GM19025 (cell line): Measurements from ENCODE around the gene KATNAL1.
"Not testable (repeated sequence)": the region's sequence is repeated elsewhere in the genome, so short reads cannot be mapped to it uniquely, and the experiment has no call there.

Experiments used
- ATAC-seq: cut with Tn5 transposase; IDR thresholded peaks from one replicate; pipeline ENCODE4 v1.9.1; 2021; ENCODE audit warnings: mild to moderate bottlenecking, low read depth, moderate library complexity; ENCODE audit not compliant: unreplicated experiment

The KATNAL1 gene

DNA sequence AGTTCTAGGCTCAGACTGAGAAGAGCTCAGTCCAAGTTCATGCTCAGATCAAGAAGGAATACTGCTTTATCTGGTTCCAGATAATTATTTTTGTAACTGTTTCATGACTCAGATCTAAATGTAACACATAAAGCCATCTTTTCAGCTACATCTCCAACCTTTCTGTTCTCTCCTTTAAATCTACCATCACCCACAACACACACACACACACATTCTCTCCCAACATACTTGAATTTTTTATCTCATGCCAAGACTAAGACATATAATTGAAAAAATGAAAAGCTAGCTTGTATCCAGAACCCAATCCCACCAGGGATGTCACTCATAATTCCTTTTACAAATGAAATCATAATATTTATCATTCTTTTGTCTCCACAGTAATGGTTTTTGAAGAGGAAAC lies 7.6 kb downstream of the KATNAL1 start:
- no peak for ATAC-seq

DNA sequence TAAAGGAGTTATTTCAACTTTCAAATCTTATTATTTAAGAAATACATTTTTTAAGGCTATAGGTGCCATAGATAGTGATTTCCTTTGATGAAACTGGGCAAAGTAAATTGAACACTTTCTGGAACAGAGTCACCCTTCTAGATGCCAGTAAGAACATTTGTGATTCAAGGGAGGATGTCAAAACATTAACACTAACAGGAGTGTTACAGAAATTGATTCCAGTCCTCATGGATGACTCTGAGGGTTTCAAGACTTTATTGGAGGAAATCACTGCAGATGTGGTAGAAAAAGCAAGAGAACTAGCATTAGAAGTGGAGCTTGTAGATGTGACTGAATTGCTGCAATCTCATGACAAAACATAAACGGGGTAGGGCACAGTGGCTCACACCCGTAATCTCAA lies 12.2 kb downstream of the KATNAL1 start:
- ATAC-seq, result no peak

DNA sequence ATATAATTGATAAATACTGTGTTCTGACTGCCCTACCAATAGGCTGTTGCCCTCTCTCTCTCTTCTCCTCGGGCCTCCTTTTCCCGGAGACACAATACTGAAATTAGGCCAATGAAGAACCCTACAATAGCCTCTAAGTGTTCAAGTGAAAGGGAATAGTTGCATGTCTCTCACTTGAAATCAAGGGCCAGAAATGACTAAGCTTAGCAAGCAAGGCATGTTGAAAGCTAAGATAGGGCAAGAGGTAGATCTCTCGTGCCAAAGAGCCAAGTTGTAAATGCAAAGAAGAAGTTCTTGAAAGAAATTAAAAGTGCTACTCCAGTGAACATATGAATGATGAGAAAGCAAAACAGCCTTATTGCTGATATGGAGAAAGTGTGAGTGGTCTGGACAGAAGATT lies 13.3 kb downstream of the KATNAL1 start:
- ATAC-seq, result no peak

DNA sequence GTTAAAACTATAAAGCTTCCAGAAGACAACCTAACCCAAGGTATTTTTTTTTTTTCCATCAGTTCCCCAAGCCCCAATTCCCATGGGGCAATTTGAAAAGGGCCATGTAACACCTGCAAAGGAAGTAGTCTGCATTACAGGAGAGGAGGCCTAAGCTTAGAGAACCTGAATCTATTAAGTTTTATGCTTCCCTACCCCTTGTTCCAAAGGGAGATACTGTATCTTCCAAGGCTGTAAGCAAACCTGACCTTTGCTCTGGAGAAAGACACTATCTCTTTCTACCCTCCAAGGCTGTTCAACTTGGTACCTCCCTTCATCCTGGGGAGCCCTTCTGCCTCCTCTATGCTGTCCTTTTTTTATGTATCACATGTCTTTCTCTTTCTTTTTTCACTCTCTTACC lies 15.0 kb downstream of the KATNAL1 start:
- no peak for ATAC-seq

DNA sequence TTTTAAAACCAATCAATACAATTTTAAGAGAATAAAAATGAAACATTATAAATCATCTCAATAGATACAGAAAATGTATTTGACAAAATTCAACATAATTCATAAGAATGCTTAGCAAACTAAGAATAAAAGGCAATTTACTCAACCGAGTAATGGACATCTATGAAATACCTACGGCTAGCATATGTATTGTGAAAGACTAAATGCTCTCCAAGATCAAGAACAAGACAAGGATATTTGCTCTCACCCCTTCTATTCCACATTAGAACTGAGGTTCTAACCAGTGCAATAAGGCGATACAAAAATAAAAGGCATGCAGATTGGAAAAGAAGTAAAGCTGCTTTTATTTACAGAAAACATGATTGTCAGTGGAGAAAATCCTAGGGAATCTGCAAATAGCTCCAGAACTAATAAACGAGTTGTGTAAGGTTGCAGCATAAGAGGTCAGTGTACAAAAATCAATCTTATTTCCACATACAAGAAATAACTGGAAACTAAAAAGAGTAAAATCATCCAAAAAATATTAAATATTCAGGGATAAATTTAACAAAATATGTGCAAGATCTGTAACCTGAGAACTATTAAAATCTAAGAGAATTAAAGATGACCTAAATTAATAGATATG lies 16.4 kb downstream of the KATNAL1 start:
- no peak for ATAC-seq

DNA sequence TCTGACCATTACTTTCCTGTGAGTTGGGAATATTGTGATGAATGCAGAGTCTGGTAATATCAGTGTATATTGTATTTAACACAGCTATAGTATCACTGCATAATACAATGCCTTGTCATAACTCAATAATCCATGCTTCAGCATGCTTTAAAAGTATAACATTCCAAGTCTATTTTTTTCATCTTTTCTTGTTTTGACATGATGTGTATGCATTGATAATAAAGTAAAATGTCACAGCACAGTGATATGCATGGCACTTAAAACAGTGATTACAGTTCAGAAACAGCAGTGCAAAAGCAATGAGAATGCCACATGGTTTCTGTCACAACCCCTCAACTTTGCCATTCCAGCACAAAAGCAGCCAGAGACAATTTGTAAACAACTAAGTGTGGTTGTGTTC lies 17.8 kb downstream of the KATNAL1 start:
- no peak for ATAC-seq

DNA sequence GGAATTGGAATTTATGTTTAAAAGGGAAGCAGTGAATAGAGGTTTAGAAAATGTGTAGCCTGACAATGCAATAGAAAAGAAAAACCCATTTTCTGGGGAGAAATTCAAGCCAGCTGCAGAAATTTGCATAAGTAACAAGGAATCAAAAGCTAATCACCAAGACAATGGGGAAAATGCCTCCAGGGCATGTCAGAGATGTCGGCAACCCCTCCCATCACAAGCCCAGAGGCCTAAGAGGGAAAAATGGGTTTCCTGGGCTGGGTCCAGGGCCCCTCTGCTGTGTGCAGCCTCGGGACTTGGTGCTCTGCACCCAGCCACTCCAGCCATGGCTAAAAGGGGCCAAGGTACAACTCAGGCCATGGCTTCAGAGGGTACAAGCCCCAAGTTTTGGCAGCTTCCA lies 21.3 kb downstream of the KATNAL1 start:
- not testable (repeated sequence) for ATAC-seq

DNA sequence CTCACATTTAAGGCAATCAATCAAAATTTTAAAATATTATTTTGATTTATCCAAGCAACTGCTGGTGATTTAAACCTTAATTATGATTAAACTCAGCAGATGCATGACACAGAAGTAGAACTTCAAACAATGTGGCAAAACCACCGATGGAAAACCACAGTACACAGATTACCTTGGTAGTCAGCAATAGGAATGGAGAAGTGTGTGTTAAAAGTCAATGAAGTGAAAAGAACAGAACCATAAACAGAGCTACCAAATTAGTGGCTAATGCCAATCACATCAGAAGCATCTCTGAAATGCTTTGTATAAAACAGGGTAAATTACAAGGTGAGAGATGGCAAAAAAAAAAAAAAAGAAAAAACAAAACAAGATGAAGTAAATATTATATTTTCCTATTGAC lies 31.2 kb downstream of the KATNAL1 start:
- no peak for ATAC-seq

DNA sequence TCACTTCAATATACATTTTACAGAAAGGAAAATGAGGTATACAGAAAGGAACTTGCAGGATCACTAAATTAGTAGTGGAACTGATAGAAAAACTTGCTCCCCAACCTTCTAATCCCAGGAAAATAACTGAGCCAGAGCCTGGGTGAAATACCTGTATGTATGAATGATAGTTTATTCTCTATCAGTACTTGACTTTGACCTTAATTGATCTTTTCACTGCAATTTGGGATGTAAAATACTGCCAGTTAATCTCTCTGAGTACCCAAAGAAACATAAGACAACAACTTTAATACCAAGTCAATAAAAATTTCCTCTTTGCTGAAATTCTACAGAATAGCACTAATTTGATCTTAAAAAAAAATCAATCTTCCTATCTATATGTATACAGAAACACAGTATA lies 33.3 kb downstream of the KATNAL1 start:
- ATAC-seq, result no peak

DNA sequence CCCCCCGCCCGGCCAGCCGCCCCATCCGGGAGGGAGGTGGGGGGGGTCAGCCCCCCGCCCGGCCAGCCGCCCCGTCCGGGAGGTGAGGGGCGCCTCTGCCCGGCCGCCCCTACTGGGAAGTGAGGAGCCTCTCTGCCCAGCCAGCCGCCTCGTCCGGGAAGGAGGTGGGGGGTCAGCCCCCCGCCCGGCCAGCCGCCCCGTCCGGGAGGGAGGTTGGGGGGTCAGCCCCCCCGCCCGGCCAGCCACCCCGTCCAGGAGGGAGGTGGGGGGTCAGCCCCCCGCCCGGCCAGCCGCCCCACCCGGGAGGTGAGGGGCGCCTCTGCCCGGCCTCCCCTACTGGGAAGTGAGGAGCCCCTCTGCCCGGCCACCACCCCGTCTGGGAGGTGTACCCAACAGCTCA lies 37.3 kb downstream of the KATNAL1 start:
- not testable (repeated sequence) for ATAC-seq

DNA sequence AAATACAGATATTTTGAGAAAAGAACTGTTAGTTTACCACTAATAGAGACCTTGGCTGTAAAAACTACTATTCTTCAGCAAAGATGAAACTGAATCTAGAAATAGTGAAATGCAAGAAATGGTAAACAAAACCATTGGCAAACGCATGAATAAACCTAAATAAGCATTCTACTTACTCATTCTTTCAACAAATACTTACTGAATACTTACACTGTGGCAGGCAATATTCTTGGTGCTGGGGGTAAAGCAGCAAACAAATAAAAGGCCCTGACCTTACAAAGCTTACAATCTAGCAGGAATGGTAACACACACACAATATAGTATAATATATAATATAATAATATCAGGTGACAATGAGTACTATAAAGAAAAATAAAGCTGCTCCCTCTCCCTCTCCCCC lies 38.7 kb downstream of the KATNAL1 start:
- no peak for ATAC-seq

DNA sequence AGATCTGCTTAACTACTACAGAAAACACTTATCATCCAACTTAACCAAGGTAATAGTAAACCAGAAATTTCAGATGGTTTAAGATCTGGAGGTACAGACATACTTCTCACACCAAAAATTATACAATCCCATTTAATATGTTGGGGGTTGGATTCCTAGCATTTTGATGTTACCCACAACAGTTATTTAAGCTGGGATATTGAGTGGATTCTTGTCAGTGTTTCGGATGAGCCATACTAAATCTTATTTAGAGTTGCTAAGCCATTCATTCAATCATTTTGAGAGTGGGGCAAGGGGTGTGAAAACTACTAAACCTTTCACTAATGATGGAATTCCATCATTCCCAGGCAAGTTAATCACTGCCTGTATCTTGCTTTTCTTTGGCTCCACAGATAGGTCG lies 40.6 kb downstream of the KATNAL1 start:
- no peak for ATAC-seq

DNA sequence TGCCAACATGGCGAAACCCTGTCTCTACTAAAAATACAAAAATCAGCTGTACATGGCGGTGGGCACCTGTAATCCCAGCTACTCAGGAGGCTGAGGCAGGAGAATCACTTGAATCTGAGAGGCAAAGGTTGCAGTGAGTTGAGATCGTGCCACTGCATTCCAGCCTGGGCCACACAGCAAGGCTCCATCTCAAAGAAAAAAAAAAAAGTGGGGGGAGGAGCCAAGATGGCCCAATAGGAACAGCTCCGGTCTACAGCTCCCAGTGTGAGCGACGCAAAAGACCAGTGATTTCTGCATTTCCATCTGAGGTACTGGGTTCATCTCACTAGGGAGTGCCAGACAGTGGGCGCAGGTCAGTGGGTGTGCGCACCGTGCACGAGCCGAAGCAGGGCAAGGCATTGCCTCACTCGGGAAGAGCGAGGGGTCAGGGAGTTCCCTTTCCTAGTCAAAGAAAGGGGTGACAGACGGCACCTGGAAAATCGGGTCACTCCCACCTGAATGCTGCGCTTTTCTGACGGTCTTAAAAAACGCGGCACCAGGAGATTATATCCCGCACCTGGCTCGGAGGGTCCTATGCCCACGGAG lies 48.1 kb downstream of the KATNAL1 start:
- ATAC-seq, result not testable (repeated sequence)

DNA sequence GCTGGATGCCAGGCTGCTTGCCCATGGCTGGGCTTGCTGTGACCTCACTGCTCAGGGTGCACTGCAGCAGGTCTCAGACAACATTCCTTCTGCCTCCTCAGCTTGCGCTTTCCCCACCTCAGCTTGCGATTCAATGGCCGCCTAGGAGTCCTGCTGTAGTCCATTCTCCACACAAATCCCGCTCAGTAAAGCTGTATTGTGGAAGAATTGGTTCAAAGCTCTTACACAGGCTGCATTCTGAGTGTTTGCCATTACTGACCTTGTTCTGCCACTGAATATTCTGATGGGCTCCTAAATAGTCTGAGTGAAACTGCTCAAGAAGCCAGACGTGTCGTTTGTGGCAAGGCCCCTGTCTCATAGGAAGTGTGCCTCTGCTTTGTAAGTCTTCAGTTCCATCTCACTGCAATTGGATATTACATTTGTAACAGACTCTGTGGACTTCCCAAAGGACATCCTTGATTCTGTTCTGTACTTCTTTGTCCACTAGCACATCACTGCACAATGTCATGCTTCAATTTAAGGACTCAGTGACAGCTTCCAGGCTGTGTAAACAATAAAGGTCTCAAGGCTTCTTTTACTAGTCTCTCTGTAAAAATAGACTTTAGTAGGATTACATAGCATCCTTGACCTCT lies 49.8 kb downstream of the KATNAL1 start:
- no peak for ATAC-seq

DNA sequence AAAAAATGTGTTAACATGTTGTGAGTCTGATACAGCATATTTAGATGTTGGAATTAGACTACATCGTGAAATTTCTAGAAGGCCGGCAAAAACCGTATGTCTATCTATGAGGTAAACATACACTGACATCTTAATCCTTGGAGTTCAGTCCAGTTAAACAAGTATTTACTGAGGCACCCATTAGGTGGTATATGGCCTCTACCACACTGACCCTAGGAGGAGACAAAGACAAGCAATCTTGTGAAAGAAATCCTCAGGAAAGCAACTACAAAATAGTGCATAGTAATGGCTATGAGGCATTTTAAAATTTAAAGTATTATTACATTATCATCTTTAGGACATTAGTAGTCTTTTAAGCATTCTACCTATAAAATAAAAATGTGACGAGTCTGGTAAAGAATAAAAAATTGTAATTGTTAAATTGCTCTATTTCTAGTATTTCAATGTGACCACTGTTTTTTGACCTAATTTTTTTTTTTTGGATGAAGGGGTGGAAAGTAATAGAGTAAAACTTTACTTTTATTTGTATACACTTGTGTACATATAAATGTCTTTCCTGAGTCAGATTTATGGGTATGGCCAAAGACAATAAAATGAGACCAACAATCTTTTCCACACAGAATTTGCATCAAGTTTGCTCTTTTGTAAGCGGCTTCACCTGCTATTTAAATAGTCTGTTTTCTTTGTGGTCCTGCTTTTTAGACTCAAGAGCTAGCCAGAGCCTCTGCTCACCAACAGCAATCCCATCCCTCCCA lies 50.5 kb downstream of the KATNAL1 start:
- ATAC-seq, result no peak

DNA sequence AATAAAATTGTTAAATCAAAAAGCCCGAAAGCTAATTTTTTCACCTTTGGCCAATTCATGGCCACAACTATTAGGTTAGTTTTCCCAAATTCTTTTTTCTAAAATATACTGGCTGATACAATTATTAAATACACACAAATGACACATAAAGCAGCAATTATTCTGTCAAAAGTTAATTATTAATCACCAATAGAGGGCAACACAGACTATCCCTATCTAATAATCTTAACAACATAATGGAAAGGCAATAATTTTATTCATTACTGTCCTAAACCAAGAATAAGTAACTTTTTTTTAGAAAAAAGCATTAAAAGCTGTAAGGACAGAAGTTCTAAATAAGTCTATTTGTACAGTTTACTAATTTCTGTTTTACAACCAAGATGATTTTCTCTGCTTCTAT lies 51.7 kb downstream of the KATNAL1 start:
- ATAC-seq, result no peak

DNA sequence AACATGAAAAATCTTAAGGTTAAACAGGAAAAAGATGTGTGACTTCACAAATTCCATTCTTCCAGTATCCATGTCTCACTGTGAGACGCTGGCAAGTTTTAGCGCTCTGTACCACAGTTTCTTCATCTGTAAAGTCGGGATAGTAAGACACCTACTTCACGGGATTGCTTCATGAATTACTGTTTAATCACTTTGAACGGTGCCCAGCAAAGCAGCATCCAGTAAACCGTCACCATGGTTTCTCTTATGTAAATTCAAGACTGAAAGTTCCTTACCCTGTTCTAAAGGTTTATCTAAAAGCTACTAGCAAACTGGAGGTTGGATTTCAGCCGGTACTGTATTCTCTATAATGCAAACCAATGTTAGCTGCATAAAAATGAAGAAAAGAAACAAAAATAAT lies 53.5 kb downstream of the KATNAL1 start:
- no peak for ATAC-seq

DNA sequence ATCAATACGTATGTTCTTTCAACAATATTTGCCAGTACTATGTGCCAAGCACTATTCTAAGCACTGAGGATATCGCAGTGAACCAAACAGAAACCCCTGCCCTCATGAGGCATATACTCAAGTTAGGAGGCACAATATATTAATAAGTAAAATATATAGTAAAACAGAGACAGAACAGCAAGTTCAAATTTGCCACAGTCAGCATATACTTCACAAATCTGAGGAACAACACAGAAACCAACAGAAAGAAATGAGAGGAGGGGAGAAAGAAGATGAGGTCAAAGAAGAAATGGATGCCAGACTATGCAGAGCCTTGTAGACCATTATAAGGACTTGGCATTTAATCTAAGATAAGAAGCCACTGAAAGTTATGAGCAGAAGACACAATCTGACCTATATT lies 59.9 kb downstream of the KATNAL1 start:
- ATAC-seq, result no peak

DNA sequence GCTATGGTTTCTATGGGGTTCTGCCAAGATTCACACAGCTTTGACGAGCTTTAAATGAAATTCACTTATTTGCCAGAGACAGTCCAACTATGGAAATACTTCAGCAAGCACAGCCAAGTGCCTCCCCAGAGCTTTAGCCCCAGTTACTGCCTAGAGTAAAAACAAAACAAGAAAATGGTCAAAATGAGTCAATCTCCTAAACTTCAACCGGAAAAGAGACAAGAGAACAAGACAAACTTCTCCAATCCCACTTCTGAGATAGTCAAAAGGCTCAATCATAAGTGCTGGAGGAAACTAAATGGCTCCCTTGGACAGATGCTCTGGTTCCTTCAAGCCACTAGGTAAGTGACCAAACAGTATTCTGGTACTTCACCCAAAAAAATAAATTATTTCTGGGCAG lies 65.8 kb downstream of the KATNAL1 start:
- ATAC-seq, result peak; percentile 65

DNA sequence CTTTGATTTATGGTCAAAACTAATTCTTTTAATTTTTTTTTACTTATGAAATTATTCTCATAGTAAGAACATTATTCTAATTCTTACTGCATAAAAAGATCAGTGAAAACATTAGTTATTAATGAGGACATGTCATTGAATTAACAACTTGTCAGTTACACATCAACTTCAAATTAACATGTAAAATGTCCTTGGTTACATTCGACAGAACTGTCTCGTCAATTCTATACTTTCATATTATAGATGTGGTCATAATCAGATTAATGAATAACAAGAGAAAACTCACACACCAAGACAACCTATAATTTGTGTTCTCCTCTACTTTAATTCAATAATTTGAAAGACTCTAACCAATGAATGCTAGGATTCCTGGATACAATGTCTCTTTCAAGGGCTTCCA lies 66.7 kb downstream of the KATNAL1 start:
- ATAC-seq, result no peak

DNA sequence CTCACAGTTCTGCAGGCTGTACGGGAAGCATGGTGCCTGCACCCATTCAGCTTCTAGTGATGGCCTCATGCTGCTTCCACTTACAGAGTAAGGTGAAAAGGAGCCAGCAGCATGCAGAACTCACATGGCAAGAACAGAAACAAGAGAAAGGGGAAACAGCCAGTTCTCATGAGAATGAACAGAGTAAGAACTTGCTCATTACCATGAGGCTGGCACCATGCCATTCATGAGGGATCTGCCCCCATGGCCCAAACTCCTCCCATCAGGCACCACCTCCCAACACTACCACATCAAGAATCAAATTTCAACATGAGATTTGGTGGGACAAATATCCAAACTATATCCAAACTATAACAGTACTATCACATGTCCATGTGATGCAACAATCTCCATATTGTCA lies 72.1 kb downstream of the KATNAL1 start:
- no peak for ATAC-seq
